HG02571 (cell line): ENCODE measurements around the gene GALNT12.

Experiments used
- ATAC-seq: cut with Tn5 transposase; IDR thresholded peaks from one replicate; pipeline ENCODE4 v1.9.1; 2021; ENCODE audit warnings: mild to moderate bottlenecking, moderate library complexity; ENCODE audit not compliant: unreplicated experiment

Gene GALNT12

GRCh38 chr9:98899408-98900056 lies 92.1 kb downstream of the GALNT12 start:
- no peak for ATAC-seq
